GM21825 (cell line): ENCODE data around the gene DYRK1A.

Experiments
- ATAC-seq: cut with Tn5 transposase; IDR thresholded peaks from one replicate; pipeline ENCODE4 v1.9.1; 2021; ENCODE audit warnings: mild to moderate bottlenecking, moderate library complexity; ENCODE audit not compliant: unreplicated experiment

Gene DYRK1A

GRCh38 chr21:37414292-37415253 is 48.0 kb downstream of the DYRK1A start:
- ATAC-seq = no peak

DNA sequence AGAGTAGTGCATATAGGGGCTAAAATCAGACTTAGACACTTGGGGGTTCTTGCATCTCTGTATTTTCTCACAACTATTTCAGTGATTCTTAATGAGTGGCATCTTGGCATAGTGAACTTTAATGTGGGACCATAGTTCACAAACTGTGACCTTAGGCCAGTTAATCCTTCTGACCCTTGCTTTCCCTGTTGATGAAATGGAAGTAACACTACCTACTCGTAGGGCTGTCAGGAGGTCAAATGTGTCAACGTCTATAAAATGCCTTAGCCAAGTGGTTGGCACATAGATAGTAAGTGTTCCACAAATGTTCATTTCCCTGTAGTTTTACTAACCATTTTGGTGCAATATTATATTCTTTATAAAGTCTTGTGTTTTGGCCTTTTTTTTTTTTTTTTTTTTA is 49.4 kb downstream of the DYRK1A start:
- no peak for ATAC-seq

DNA sequence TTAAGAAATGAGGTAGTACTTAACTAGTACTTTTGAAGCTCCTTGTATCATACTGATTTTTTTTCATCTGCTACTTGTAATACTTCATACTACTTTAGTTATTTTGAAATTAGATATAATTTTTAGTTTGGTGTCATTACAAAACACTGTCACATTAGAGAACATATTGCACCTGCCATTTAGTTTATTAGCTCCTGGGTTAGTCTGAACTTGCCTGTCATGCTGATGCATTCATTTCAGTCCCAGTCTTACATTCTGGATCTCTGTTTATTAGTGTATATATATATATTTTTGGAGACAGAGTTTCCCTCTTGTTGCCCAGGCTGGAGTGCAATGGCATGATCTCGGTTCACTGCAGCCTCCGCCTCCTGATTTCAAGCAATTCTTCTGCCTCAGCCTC is 50.3 kb downstream of the DYRK1A start:
- ATAC-seq = no peak

DNA sequence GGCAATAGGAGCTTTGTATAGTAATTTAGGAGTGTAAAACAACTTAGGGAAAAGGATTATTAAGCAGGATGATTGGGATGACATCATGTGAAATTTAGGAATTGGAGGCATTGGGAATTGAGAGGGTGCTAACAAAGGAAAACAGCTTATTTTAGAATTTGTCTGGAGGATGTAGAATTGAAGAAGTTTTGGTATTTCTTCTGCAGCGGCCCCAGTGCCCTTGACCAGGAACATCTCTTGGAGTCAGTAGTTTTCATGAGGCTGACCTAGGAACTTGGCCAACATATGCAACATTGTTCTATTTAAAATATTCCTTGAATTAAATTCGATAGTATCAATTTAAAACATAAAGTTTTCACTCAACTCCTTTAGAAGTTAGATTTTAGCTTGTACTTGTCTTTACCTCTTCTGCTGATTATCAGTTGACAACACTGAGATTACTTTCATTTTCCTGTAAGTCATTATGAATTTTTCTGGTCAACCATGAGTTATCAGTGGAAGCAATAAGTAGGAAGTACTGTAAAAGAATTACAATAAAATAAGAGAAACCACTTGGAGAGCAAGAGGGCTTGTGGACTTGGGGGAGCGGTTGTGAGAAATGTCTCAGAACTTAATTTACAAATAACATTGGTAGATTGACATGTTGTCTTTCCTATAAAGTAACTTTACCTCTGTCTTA is 52.8 kb downstream of the DYRK1A start:
- ATAC-seq = no peak

GRCh38 chr21:37421306-37421705 is 54.7 kb downstream of the DYRK1A start:
- no peak for ATAC-seq

- ATAC-seq = no peak
Measured at GRCh38 chr21:37422382-37422781, 55.8 kb downstream of the DYRK1A start.

DNA sequence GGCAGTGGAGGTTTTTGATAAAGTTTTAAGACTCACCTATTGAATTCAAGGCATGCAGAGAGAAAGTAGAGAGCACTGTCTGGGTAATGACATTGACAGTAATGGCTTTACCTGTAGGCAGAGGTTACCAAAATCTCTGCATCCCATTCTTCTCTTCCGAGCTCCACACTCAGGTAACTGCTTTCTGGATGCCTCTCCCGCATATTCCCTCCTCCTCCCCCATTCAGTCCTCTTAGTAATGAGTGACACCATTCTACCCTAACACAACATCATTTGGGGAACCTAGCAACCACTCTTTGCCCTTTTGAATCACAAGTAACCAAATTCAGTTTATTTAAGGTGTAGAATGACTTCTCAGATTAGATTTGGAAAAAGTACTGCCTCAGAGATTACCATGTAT is 56.5 kb downstream of the DYRK1A start:
- no peak for ATAC-seq

- no peak for ATAC-seq
Measured at GRCh38 chr21:37424396-37424795, 57.8 kb downstream of the DYRK1A start.

GRCh38 chr21:37425001-37425400 is 58.4 kb downstream of the DYRK1A start:
- no peak for ATAC-seq

DNA sequence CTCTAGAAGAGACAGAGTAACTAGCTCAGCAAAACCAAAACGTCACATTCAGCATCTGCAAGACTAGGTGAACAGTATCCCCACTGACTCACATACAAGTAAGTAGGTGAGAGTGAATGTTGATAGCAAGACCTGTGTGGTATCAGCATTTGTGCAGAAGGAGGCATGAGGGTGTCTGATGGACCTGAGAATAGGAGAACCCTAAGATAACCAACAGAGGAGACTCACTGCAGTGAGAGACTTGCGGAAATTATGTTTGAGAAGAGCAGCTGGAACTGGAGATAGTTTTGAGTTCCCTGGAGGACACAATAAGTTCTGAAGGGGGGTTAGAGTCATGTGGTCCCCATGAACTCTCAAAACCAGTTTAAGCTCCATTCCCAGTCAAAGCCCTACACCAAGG is 59.1 kb downstream of the DYRK1A start:
- ATAC-seq = no peak

GRCh38 chr21:37427221-37427620 is 60.6 kb downstream of the DYRK1A start:
- no peak for ATAC-seq

- ATAC-seq = no peak
Measured at GRCh38 chr21:37429356-37429755, 62.8 kb downstream of the DYRK1A start.

DNA sequence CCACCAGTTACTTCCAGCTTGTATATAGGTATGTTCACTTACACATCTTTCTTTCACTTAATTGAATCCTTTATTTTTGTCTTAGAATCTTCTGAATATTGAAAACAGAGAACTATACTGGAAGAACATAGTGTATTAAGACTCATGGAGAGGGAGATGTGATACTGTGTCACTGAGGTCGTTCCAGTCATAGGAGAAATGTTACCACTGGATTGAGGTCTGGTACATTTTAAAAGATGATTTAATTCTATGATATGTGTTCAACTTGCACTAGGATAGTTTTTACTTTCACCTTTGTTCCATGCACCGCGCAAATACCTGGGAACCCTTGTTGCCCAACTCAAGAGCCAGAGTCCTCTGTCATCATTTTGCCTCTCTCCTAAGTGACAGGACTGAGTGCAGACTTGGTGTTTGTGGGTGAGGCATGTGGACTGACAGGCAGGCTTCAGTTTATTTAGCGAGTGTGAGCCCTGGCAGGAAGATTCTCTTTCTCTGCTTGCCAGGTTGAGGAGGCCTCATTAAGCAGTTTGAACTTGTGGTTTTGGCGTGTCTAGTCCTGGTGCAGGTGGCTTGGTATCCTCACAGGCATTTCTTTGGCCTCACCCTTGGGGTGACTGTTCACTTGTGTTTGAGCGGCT is 63.7 kb downstream of the DYRK1A start:
- ATAC-seq = no peak

GRCh38 chr21:37431243-37431642 is 64.7 kb downstream of the DYRK1A start:
- ATAC-seq = no peak

DNA sequence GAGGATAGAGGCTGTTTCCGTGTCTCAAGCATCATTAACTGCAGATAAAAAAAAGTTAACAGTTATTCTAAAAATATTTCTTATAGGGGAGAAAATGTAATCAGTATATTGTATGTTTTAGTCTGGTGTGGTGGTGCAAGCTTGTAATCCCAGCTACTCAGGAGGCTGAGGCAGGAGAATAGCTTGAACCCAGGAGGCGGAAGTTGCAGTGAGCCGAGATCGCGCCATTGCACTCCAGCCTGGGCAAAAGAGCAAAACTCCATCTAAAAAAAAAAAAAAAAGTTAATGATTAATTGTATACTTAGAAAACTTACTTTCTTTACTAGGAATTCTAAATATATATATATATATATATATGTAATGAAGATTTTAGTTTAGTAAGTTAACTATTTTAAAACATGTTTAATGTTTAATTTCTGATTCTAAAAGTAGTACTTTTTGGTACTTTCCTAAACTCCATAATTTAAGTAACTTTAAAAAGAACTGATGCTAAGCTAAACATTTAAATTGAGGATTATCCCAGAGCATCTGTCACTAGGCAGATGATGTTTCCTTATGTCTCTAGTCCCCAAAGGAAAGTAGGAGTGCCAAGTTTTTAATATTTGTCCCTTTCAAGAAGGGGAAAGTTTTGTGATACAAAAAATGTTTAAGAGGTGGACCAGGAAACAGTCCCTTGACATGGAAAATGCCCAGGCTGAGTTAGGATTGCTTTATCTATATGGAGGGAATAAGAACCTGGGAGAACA is 66.3 kb downstream of the DYRK1A start:
- ATAC-seq = no peak

DNA sequence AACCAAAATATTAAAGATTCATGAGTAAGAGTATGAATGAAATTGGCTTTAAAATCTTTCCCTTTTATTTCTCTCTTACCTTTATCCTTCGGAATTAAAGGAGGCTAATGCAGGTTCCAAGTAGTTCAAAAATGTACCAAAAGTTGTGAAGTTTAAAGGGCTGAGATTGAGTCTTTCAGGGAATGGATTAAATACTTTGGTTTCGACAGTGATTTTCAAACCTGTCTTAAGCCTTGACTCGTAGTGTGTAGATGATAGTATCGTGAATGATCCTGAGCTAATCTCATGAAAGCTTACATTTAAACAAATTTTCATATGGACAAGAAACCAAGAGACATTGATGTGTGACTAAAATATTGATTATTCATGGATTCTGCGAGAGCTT is 66.9 kb downstream of the DYRK1A start:
- no peak for ATAC-seq

DNA sequence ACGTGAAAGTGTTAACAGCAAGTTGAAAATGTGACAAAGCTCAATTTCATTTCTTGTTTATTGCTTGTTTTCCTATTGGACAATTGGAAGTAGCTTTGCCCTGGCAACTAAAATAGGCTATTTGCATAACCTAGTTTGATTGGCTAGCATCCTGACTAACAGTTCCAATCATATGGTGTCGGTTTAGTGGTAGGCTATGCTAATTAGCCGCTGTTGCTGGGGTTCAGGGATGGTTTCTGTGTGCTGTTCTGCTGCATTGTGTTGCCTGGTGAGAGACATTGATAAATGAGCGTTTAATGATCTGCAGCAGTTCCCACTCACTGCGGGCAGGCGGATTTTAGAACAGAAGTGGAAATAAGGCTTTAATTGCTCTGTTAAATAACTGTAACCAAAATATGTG is 68.5 kb downstream of the DYRK1A start:
- ATAC-seq = no peak

GRCh38 chr21:37435711-37436110 is 69.1 kb downstream of the DYRK1A start:
- ATAC-seq = no peak

DNA sequence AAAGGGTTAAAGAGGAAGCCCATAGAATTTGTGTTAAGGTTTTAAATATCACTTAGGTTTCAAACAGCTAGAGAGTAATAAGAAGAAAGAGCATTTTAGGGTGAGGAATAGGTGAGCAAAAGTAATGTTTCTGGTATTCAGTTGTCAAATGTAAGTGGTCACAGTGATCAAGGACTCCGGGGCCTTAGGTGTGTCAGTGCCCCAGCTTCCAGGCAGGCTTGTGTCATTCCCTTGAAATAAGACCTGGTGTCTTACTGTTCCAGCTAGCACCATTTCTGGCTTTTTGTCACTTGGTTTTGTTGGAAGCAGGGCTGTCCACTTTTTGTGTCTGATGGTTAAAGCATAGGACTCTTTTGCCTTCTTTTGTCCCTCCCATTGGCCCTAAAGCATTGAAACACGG is 69.6 kb downstream of the DYRK1A start:
- no peak for ATAC-seq

GRCh38 chr21:37437376-37438080 is 71.0 kb downstream of the DYRK1A start:
- ATAC-seq = no peak
